Loucy (cell line): ENCODE data around the gene SCAMP4.

ENCODE experiments used
- CTCF ChIP-seq: fragments of 200-600 bp; sonication (generic); conservative IDR thresholded peaks from 2 replicates; pipeline ENCODE4 v1.5.1; 2014; ENCODE audit warnings: mild to moderate bottlenecking, antibody characterized with exemption, low read length
- EZH2phosphoT487 ChIP-seq: fragments of 200-600 bp; IDR thresholded peaks from 2 replicates; pipeline ENCODE4 v1.6.1; 2018; ENCODE audit warnings: antibody characterized with exemption, mild to moderate bottlenecking, moderate library complexity, borderline replicate concordance

GRCh38 chr19:1896508-1896907 is 8.7 kb upstream of the SCAMP4 start:
- no peak for TF ChIP-seq CTCF
- TF ChIP-seq EZH2phosphoT487: no peak
